DOHH2 (cell line): ENCODE results near the gene ATIC.

ENCODE experiments used
- CTCF ChIP-seq: fragments of 200-600 bp; sonication (generic); IDR thresholded peaks from one replicate; pipeline ENCODE4 v1.5.1; 2014; ENCODE audit warnings: antibody characterized with exemption, mild to moderate bottlenecking, low read depth, low read length; ENCODE audit not compliant: poor library complexity, severe bottlenecking
- EZH2phosphoT487 ChIP-seq: fragments of 200-600 bp; sonication (generic); IDR thresholded peaks from 2 replicates; pipeline ENCODE4 v1.6.1; 2017; ENCODE audit warnings: borderline replicate concordance, mild to moderate bottlenecking, antibody characterized with exemption, low read length, moderate library complexity, mixed read lengths

GRCh38 chr2:215396595-215397313 is 84.9 kb downstream of the ATIC start:
- TF ChIP-seq CTCF (no peak), EZH2phosphoT487 (no peak)
